ENCODE measurements around the gene TYMP.

GRCh38 chr22:50561401-50562358 is 31.9 kb upstream of the TYMP start:
- TF ChIP-seq POLR2AphosphoS5 (IDR thresholded peaks at IDR 0.05; ENCODE audit: insufficient read depth in 1 of 2, low read depth in 1 of 2) (no peak), POLR2A (IDR thresholded peaks at IDR 0.05) (no peak), CTCF (IDR thresholded peaks at IDR 0.05) (no peak)
